Lower leg skin (tissue), 4 donors: ENCODE results near the gene NEGR1. TPM values are rescaled to one million over a fixed set of nuclear protein-coding genes. Genes with fewer than 3 reads are reported as not detected.

Experiments
- DNase-seq, 2 donors: peaks; one replicate each; pipeline ENCODE4 v3.0.0-alpha.2; 2019; ENCODE audit warnings: low spot score in 2 of 2
- H3K4me3 ChIP-seq: fragments of 200-600 bp; sonication (generic); 2 replicates; pipeline ENCODE4 v1.5.1; 2017; ENCODE audit warnings: mild to moderate bottlenecking, low read depth; ENCODE audit not compliant: poor library complexity, severe bottlenecking
- CTCF ChIP-seq, 3 donors: fragments of 450-650 bp; IDR thresholded peaks; one replicate each; pipeline ENCODE4 v1.5.1; 2016; ENCODE audit warnings: antibody characterized with exemption in 3 of 3, mild to moderate bottlenecking in 3 of 3, moderate library complexity in 2 of 3
- POLR2A ChIP-seq, 2 donors: fragments of 450-650 bp; IDR thresholded peaks; one replicate each; pipeline ENCODE4 v1.6.1; 2016 to 2017; ENCODE audit warnings: antibody characterized with exemption in 2 of 2, mild to moderate bottlenecking in 1 of 2, moderate library complexity in 1 of 2
- WGBS, 2 donors: methylation state at CpG; one replicate each; pipeline ENCODE4 v1.1.5; 2018; 5-methylcytosine and 5-hydroxymethylcytosine counted together
- intact Hi-C: fragments of 100-400 bp; cut with DNase I; formaldehyde crosslinking; loops from one replicate; pipeline ENCODE4 v1.15.0; 2023; ENCODE audit warnings: low total_unique reads
- total RNA-seq, 4 donors: library from RNA; depleted of rRNA; stranded (reverse); fragments of >200 nt; gene quantifications; one replicate each; pipeline ENCODE4 v1.1.0, GENCODE V29; 2016

The NEGR1 gene
- total RNA-seq, 4 donors from 2014 or later = 4.1 to 13.6 (median 6.0) TPM

- WGBS, 2 donors = 71 to 74% methylated on average over 2 of the region's 2 CpGs
- no peak for DNase-seq
- TF ChIP-seq POLR2A (IDR thresholded peaks at IDR 0.05) = no peak
- no peak for TF ChIP-seq CTCF (IDR thresholded peaks at IDR 0.05)
- H3K4me3 ChIP-seq = no peak overlapping the region
- intact Hi-C loops = no loop called here
Measured at GRCh38 chr1:71589005-71589404, 693.3 kb downstream of the NEGR1 start.

GRCh38 chr1:71587961-71588360 lies 694.4 kb downstream of the NEGR1 start:
- TF ChIP-seq POLR2A (IDR thresholded peaks at IDR 0.05) (no peak), CTCF (IDR thresholded peaks at IDR 0.05) (no peak)
- H3K4me3 ChIP-seq = no peak overlapping the region
- no peak for DNase-seq
- intact Hi-C loops = no loop called here
- 45 to 48% methylated on average over 3 of the region's 3 CpGs for WGBS, 2 donors

GRCh38 chr1:71586030-71586429 lies 696.3 kb downstream of the NEGR1 start:
- H3K4me3 ChIP-seq = no peak overlapping the region
- intact Hi-C loops = no loop called here
- TF ChIP-seq CTCF (IDR thresholded peaks at IDR 0.05) (no peak), POLR2A (IDR thresholded peaks at IDR 0.05) (no peak)
- 67 to 77% methylated on average over 3 of the region's 3 CpGs for WGBS, 2 donors
- DNase-seq = no peak

- intact Hi-C loops = no loop called here
- DNase-seq = no peak
- TF ChIP-seq POLR2A (IDR thresholded peaks at IDR 0.05) (no peak), CTCF (IDR thresholded peaks at IDR 0.05) (no peak)
- H3K4me3 ChIP-seq = no peak overlapping the region
- 69 to 84% methylated on average over 2 of the region's 2 CpGs for WGBS, 2 donors
Measured at GRCh38 chr1:71583756-71584155, 698.6 kb downstream of the NEGR1 start.

- intact Hi-C loops = no loop called here
- H3K4me3 ChIP-seq = no peak overlapping the region
- no peak for TF ChIP-seq CTCF (IDR thresholded peaks at IDR 0.05)
- TF ChIP-seq POLR2A (IDR thresholded peaks at IDR 0.05) = no peak
- DNase-seq = no peak
- 74 to 86% methylated on average over 3 of the region's 3 CpGs for WGBS, 2 donors
Measured at GRCh38 chr1:71582673-71583072, 699.7 kb downstream of the NEGR1 start.

DNA sequence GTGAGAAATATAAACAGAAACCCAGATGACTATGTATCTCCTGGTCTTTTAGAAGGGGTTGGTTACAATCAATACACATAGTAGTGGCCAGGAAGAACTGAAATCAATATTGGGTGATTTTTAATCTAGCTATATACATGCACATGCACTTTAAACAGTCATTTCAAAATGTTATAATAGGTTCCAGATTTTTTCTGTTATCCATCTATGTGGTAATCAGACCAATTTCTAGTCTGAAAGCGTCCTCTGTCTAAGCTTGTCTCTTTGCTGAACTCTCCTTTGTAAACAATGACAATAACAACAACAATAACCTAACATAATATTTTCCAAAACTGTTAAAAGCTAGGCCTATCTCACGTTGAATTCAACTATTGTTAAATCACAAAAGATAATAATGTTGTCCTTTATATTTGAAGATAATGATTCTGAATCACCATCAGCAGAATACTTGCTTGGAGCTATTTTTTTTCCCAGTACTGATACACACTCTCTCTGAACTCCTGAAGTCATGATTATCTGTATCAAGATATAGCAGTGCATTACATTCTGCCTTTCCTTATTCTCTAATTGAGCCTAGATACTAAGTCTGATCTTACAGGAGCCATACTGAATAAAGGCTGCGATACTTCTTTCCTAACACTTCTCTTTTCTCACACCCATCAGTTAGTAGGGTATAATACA lies 704.7 kb downstream of the NEGR1 start:
- H3K4me3 ChIP-seq = no peak overlapping the region
- no peak for DNase-seq
- TF ChIP-seq CTCF (IDR thresholded peaks at IDR 0.05) (no peak), POLR2A (IDR thresholded peaks at IDR 0.05) (no peak)
- 72 to 77% methylated on average over 3 of the region's 3 CpGs for WGBS, 2 donors
- intact Hi-C loops = no loop called here
